Kidney tubule cell (primary cell): Measurements from ENCODE around the gene SETD7.
"Not testable (repeated sequence)": the region's sequence is repeated elsewhere in the genome, so short reads cannot be mapped to it uniquely, and the experiment has no call there.

ENCODE experiments used
- DNase-seq: peaks from one replicate; pipeline ENCODE4 v3.0.0-alpha.2; 2018; ENCODE audit warnings: low spot score

Gene SETD7

DNA sequence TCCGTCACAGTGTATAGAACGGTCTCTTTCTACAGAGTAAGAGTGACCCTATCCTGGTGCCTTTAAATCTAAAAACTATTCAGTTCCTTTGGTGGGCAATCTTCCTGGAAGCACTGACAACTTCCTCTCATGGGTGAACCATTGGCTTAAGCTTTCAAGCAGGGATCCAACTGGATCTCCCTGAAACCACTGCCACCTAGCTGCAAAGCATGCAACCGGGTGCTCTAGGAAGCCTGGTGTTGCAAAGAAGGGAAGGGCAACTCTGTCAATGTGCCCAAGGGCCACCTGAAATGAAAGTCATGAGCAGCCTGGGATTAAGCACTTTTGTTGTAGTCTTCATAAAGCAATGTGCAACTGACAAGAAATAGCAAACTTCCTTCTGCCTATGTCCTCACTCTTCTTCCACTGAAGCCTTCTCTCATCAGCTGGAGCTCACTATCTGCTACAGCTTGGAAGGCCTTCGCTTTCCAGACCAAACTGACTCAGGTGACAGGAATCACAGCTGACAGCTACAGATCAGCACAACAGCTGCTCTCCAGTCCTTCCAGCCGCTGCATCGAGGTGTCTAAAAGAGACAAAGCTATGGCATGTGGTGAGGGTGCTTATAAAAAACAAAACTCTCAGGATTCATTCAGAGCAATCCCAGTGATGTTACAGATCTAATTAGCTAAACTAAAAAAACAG is 46.1 kb downstream of the SETD7 start:
- no peak for DNase-seq

DNA sequence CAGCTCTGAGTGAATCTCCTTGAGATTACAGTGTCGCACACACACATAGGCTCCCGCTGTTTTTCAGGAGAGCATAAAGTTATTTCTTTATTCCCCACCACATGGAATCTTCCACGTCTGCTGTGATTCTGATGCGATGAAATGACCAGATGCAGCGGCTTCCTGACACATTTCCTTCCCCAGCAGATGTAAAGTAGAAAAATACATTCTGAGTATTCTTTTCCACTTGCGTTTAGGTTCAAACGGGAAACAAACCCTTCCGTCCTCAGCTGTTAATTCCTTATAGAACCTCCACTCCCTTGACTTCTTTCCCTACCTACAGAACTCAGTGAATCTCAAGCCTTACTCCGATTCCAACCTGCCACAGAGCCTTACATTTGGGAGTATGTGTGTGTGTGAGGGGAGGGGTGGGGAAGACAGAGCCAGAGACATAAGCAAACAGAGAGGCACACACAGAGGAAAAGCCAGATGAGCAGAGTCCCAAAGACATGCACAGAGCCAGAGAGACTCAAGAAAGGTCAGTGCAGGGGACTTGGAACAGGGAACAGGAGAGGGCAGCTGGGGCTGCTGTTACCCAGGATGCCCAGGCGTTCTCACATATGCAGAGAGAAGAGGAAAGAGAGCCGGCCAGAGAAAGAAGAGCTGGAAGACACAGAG is 47.3 kb downstream of the SETD7 start:
- DNase-seq = no peak

DNA sequence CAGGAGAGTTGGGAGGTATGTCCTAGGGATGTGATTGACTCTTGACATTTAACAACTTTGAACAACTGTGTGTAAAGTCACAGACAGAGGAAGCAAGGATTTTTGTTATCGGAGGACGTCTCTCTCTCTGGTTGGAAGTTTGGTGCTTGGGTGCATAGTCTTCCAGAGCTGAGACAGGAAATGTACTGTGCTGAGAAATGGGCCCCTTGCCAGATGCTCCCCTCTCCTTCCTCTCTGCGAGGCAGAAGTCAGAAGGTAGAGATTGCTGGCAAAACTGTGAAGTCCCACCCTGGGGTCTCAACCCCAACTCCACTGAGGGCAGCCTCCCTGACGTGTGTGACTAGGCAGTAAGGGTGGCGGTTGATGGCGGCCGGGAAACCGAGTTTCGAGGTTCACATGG is 49.2 kb downstream of the SETD7 start:
- DNase-seq = no peak

DNA sequence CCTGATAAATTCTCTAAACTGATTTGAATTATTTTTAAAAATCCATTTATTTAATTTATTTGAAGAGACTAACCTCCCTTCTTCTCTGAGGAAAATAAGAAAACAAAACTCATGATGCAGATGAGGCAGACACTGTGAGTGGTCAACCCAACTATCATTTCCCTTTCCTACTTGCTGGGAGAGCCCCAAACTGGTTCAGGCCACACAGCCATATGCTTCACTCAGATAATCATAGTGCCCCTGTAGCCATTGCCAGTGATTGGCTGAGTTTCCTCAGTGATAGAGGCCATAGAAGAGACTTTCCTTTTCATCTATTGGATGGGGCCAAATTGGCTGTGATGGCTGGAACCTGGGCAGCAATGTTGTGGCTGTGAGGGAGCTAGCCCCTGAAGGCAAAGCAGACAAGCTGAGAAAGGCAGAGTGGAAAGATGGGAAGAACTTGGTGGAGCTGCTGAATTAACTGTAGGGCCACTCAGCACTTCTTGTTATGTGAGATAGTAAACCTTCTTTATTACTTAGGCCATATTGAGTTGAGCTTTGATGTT is 52.3 kb downstream of the SETD7 start:
- no peak for DNase-seq

DNA sequence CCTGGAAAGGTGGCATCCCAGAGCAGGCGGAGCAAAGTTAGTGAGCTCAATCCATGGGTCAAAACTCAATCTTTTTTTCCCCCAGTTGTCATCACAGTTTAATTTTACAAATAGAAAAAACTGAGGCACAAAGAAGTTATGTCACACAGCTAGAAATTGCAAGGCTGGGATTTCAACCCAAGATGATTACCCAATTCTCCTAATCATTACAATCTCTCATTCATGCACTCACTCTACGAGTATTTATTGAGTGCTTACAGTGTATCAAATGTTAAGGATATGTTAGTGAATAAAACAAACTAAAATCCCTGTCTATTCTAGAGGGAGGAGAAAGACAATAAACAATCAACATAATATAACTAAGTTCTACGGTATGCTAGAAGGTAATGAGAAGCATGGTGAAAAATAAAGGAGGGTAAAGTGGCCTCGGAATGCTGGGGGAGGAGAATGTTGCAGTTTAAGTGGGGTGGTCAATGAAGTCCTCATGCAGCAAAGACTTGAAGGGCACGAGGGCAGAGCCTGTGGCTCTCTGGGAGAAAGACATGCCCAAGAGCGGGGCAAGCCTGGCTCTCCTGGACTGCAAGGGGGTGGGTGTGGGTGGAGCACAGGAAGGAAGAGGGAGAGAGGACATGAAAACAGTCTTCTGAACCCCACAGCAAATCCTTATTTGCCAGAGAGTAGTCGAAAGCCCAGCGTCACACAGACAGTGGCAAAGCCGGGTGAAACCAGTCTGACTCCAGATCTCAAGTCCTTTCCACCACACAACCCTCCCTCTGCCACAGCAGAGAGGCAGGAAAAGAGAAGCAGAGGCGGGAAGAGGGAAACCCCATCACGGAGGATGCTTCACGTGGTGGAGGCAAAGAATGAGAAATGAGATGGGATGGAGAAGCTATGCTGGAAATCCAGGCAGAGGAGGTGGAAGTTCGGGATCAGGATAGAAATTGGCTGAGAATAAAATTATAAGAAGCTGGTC is 53.8 kb downstream of the SETD7 start:
- DNase-seq = no peak

DNA sequence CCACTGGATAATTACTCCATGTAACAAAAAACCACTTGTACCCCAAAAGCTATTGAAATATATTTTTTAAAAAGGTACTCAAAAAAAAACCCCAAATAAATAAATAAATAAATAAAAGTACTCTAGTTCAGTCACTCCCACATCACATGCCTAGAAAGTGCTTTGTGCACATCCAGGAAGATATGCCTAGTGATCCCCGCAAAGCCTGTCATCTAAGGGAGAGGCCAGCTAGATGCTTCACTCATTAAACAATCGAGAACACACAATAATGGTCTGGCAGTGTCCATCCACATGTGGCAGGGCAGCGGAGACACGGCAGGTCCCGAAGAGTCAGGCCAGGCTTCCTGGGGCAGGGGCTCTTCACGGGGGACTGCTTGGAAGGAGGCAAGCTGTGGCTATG is 54.5 kb downstream of the SETD7 start:
- no peak for DNase-seq

DNA sequence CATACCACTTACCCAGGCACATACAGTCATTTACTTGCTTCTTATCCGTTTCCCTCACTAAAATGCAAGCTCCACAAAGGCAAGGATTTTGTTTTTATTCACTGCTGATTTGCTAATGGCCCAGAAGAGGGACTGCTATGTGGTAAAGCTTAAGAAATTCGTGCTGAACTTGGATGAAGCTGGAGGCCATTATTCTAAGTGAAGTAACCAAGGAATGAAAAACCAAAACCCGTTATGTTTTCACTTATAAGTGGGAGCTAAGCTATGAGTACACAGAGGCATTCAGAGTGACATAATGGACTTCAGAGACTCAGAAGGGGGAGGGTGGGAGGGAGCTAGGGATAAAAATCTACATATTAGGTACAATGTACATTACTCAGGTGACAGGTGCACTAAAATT is 54.9 kb downstream of the SETD7 start:
- no peak for DNase-seq

DNA sequence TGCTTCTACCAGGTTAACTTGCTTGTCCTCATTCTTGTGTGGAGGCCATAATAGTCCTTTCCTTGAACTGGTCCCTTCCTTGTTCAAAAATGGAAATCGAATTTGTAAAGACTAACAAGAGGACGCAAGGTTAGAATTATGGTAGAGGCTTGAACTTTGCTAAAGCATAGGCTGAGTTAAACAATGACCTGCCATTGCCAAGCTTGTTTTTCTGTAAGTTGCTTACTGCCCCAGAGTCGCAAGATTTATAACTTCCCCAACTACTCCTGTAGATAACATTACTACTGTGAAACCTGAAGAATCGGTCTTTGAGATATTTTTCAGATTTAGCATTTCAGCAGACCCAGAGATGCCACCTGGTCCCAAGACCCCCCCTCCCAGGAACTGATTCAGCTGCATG is 56.8 kb downstream of the SETD7 start:
- DNase-seq = no peak

DNA sequence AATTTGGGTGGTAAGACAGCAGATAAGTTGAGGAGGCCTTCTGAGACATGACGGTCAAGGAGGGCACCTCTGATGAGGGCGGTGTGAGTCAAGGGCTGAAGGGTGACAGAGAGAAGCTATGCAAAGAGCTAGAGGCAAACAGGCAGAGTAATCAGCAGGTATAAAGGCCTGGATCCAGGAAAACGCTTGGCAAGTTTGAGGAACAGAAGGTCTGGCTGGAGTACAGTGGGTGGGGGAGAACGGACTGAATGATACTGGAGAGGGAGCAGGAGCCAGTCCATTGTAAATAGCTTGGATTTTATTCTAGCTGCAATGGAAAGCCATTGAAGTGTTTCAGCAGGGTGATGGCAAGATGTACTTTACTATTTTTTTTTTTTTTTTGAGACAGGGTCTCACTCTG is 62.8 kb downstream of the SETD7 start:
- no peak for DNase-seq

DNA sequence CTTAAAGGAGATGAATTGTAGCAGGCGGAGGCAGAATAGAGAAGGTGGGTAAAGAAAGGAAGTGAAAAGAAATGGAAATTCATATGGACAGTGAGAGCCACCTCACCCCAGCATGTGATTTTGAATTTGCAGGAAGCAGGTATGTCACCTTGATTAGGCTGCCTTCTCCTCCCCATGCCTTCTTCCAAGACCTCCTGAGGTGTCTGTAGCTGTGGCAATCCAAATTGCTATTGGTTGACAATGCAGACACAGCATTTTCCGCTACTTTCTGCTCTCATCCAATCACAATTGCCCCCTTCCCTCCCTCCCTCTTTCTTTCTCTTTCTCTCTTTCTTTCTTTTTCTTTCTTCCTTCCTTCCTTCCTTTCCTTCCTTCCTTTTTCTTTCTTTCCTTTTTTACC is 63.6 kb downstream of the SETD7 start:
- no peak for DNase-seq

DNA sequence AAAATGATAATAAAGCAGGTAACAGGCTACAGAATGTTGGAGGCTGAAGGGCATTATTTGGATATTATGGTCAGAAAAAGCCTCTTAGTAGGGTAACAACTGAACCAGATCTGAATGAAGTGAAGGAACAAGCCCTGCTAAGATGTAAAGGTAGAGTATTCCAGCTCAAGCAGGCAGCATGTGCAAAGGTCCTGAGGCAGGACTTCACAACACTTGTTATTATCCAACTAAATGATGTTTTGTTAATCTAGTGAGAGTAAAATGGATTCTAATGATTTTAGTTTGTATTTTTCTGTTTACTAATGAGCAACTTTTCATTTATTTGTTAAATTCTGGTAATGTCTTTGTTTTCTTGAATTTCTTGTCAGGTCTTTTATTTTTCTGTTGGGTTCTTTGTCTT is 66.4 kb downstream of the SETD7 start:
- DNase-seq = no peak

DNA sequence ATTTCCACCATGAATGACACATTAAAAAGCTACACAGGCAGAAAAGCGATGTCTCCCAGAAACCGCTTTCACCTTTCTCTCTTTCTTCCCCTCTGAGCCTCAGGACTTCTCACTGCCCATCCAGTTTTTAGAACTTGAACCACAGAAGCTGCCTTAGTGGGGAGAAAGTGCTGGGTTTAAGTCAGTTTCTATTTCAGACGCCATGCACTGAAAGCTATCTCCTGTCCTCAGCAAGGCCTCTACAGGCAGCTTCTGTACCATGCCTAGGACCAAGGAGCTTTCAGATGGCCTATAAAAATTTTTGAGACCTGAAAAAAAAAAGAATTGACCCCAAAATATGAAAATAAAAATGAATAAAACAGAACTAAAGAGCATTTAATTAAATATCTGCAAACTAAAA is 67.6 kb downstream of the SETD7 start:
- DNase-seq = no peak

DNA sequence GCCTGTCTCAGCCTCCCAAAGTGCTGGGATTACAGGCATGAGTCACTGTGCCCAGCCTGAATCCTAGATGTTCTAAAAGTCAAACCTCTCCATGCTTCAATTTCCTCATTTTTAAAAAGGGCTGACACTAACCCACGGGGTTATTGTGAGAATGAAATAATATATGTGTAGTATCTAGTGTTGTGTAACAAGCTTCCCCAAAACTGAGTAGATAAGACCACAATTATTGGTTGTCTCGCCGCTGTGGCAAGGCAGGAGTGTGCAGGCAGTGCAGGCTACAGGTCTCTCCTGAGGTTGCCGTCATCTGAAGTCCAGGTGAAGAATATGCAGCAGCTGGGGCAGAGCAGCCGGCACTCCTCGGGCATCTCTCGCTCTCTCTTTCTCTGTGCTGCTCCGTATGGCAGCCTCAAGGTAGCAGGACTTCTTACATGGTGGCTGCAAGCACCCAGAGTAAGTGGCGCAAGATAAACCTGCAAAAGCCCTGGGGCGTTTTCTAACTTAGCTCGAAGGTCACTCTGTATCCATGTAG is 71.2 kb downstream of the SETD7 start:
- no peak for DNase-seq

DNA sequence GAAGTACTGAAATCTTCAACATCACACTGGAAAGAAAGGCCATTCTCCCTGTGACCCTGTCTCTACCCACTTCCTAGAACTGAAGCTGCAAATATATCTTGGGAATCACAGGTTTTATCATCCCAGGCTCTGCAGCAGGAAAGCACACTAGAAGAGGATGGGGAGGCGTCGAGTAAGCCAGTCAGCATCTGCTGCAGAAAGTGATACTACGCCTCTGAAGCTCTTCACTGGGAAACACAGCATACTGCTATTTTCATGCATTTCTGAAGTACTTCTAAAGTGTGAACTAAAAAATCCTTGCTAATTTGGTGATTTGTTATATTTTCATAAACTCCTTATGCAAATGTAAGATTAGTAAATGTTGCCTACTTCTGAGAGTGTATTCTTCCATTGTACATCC is 73.0 kb downstream of the SETD7 start:
- DNase-seq = no peak

DNA sequence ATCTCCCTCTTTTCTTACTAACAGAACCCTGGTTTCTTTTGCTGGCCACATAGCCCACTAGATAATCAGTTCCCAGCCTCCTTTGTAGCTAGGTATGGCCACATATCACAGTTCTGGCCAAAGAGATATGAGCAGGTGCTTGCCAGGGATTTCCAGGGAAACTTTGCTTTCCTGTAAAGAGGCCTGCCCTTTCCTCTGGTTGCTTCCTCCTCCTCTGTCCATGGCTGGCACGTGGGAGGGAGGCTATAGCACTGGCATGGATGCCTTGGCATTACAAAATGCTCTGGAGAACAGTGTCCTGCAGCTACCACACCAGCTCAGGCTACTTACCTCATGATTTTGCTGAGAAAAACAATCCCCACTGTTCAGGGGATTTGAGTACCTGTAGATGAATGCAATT is 74.6 kb downstream of the SETD7 start:
- no peak for DNase-seq

DNA sequence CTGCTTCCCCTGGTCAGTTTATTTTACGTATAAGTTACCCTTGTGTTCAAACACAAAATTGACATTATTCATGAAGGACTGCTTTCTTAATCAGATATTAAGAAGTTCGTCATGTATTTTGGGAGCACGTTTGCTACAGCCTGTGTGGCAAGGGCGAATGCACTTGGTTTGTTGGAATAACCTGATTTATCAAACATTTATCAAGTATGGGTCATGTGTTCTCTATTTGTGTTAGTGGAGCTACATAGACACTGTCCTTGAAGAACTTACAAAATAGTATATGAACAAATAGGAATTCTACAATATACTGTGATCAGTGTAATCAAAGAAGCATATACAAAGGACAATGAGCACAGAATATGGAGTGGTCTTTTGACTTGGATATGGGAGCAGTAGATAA is 79.7 kb downstream of the SETD7 start:
- DNase-seq = no peak

DNA sequence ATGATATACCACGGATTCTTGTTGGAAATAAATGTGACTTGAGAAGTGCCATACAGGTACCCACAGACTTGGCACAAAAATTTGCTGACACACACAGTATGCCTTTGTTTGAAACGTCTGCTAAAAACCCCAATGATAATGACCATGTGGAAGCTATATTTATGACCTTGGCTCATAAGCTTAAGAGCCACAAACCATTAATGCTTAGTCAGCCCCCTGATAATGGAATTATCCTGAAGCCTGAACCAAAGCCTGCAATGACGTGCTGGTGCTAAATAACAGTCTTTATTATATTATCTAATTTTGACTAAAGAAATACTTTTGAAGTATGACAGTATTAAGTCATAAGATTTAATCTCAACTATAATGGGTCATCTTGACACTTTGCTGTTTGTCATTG is 83.2 kb downstream of the SETD7 start:
- DNase-seq = no peak

DNA sequence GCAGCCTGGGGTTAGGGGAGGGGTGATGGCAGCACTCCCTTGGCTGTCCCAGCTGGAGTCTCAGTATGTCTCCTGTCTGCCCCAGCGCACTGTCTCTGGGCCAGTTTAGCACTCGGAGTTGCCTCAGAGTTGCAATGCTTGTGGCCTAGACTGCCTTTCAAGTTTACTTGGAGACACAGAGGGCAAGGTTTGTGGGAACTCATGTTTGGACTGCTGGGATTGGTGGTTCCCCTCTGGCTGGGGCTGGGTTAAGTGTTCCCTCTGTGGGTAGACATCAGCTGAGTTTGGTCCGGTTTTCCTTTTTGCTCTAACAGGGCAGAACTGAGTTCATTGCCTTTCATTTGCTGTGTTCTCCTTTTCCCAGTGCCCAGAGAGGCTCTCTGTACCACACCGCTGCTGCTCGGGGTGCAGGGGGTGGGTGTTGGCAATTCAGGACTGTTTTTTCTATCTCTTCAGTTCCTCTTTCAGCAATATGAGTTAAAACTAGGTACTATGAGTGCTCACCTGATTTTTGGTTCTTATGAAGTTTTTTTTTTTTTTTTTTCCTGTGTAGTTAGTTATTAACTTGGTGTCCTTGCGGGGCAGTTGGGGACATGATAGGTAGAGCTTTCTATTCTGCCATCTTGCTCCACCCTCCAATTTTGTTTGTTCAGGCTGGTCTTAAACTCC is 84.9 kb downstream of the SETD7 start:
- DNase-seq = no peak

DNA sequence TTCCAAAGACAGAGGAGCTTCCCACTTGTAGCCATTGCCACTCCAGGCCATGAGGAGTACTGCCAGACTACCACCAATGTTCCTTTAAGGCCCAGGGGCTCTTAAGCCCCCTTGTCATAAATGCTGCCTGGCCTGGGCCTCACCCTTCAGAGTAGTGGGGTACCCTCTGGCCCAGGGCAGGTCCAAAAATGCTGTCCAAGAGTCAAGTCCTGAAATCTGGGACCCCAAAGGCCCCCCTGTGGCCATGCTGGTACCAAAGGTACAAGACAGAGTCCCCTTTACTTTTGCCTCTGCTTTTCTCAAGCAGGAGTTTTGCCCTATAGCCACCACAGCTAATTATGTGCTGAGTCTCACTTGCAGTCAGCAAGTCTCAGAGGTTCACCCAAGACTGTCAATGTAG is 85.7 kb downstream of the SETD7 start:
- DNase-seq = no peak

DNA sequence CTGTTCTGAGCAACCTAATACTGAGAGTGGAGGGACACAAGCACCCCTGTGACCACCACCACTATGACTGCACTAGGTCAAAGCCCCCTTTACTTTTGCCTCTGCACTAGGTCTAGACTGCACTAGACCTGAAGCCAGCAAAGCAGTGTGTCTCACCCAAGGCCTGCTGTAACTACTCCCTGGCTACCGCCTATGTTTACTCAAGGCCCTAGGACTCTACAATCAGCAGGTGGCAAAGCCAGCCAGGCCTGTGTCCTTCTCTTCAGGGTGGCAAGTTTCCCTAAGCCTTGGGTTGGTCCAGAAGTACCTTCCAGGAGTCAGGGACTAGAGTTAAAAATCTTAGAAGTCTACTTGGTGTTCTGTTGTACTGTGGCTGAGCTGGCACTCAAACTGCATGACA is 86.2 kb downstream of the SETD7 start:
- DNase-seq = no peak

DNA sequence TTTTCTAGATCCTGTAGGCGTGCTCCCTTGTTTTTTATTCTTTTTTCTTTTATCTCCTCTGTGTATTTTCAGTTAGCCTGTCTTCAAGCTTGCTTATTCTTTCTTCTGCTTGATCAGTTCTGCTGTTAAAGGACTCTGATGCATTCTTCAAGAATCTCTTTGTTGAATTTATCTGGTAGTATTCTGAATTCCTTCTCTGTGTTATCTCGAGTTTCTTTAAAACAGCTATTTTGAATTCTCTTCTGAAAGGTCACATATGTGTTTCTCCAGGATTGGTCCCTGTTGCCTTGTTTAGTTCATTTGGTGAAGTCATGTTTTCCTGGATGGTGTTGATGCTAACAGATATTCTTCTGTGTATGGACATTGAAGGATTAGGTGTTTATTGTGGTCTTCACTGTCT is 86.8 kb downstream of the SETD7 start:
- no peak for DNase-seq

DNA sequence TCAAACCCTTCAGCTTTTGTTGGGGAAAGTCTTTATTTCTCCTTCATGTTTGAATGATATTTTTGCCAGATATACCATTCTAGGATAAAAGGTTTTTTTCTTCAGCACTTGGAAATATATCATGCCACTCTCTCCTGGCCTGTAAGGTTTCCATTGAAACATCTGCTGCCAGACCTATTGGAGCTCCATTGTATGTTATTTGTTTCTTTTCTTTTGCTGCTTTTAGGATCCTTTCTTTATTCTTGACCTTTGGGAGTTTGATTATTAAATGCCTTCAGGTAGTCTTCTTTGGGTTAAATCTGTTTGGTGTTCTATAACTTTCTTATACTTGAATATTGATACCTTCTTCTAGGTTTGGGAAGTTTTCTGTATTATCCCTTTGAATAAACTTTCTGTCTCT is 87.3 kb downstream of the SETD7 start:
- not testable (repeated sequence) for DNase-seq
